A549 (cell line): Measurements from ENCODE around the gene GNAI2.

Experiments used
- ELK1 ChIP-seq: fragments of 150-350 bp; IDR thresholded peaks from 2 replicates; pipeline ENCODE4 v1.6.1; 2014; ENCODE audit warnings: low read depth, mild to moderate bottlenecking, low read length
- HDAC2 ChIP-seq: fragments of 200-600 bp; sonication (generic); IDR thresholded peaks from 2 replicates; pipeline ENCODE4 v1.6.1; 2016
- MAFK ChIP-seq: fragments of 450-650 bp; IDR thresholded peaks from 2 replicates; pipeline ENCODE4 v1.6.1; 2014; ENCODE audit not compliant: partially characterized antibody
- RCOR1 ChIP-seq: fragments of 150-350 bp; IDR thresholded peaks from 2 replicates; pipeline ENCODE4 v1.6.1; 2014; ENCODE audit warnings: antibody characterized with exemption, low read length, low read depth
- TF ChIP-seq, protein P1 (sequence below): fragments of >200 bp; sonication (Bioruptor Twin); formaldehyde crosslinking; IDR thresholded peaks from 3 replicates; pipeline ENCODE4 v1.5.1; 2016

DNA sequence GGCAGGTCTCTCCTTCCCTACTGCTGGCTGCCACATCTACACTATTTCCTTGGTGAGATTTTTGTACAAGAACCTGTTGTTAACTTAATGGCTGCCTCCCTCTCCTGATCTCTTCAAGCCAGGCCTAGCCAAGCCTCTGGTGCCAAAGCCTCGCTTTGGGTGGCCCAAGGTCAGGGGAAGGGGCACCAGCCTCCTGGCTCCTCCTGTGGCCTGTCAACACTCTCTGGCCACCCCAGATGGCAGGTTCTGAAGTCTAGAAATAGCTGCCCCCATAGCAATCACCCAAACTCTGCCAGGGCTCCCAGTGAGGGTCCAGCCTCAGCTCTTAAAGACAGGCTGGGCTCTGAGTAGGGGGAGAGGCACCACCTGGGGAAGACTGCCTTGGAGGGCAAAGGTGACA is 51.3 kb downstream of the GNAI2 start:
- TF ChIP-seq, protein P1, sequence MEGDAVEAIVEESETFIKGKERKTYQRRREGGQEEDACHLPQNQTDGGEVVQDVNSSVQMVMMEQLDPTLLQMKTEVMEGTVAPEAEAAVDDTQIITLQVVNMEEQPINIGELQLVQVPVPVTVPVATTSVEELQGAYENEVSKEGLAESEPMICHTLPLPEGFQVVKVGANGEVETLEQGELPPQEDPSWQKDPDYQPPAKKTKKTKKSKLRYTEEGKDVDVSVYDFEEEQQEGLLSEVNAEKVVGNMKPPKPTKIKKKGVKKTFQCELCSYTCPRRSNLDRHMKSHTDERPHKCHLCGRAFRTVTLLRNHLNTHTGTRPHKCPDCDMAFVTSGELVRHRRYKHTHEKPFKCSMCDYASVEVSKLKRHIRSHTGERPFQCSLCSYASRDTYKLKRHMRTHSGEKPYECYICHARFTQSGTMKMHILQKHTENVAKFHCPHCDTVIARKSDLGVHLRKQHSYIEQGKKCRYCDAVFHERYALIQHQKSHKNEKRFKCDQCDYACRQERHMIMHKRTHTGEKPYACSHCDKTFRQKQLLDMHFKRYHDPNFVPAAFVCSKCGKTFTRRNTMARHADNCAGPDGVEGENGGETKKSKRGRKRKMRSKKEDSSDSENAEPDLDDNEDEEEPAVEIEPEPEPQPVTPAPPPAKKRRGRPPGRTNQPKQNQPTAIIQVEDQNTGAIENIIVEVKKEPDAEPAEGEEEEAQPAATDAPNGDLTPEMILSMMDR: no peak
- TF ChIP-seq HDAC2: no peak
- no peak for TF ChIP-seq RCOR1
- no peak for TF ChIP-seq ELK1
- TF ChIP-seq MAFK: no peak
